ENCODE data around the gene GLUD1.
A peak's percentile ranks its signal among the peaks of the same experiment; 100 is the strongest.
"Not testable (repeated sequence)": the region's sequence is repeated elsewhere in the genome, so short reads cannot be mapped to it uniquely, and the experiment has no call there.

The GLUD1 gene

GRCh38 chr10:87094373-87095235 is at the start of gene GLUD1, which contains the start of gene SHLD2:
TSS of gene GLUD1 (minus strand) at chr10:87094843. CDS start at chr10:87094769, 74 bp downstream.
TSS of gene SHLD2 (plus strand) at chr10:87095206. CDS start at chr10:87151355, 56,149 bp downstream.
- peak within 1 kb of the TSS; percentile 91 for H3K4me3 Mint-ChIP-seq
- DNase-seq (ENCODE audit: low spot score in 2 of 2) (peak; percentile 73 to 83), ATAC-seq (replicated peaks; ENCODE audit: extremely low read depth, poor library complexity, severe bottlenecking) (peak; percentile 57)
- H3K27me3 Mint-ChIP-seq, result no peaks in the 10 kb centered on the region
- no peaks in the 10 kb centered on the region for H3K9me3 Mint-ChIP-seq
- H3K27ac Mint-ChIP-seq (ENCODE audit: low read depth), result peak within 1 kb of the TSS; percentile 90
- peaks cover 46% of the 10 kb centered on the region for H3K4me1 Mint-ChIP-seq
- peaks cover 35% of the 10 kb centered on the region for H3K36me3 Mint-ChIP-seq (ENCODE audit: insufficient read depth)

- H3K36me3 Mint-ChIP-seq (ENCODE audit: insufficient read depth); H3K9me3 Mint-ChIP-seq; H3K4me3 Mint-ChIP-seq; H3K27ac Mint-ChIP-seq (ENCODE audit: low read depth); H3K4me1 Mint-ChIP-seq; ATAC-seq (replicated peaks; ENCODE audit: extremely low read depth, poor library complexity, severe bottlenecking); H3K27me3 Mint-ChIP-seq; DNase-seq (ENCODE audit: low spot score in 2 of 2): not testable (repeated sequence)
These were observed 48.4 kb upstream of the GLUD1 start for GRCh38 chr10:87143109-87143418.

GRCh38 chr10:87142230-87143108 is 47.8 kb upstream of the GLUD1 start:
- not testable (repeated sequence) for H3K4me3 Mint-ChIP-seq; DNase-seq (ENCODE audit: low spot score in 2 of 2); H3K27me3 Mint-ChIP-seq; H3K27ac Mint-ChIP-seq (ENCODE audit: low read depth); H3K9me3 Mint-ChIP-seq; H3K36me3 Mint-ChIP-seq (ENCODE audit: insufficient read depth); H3K4me1 Mint-ChIP-seq; ATAC-seq (replicated peaks; ENCODE audit: extremely low read depth, poor library complexity, severe bottlenecking)

- not testable (repeated sequence) for H3K27me3 Mint-ChIP-seq; H3K4me3 Mint-ChIP-seq; H3K27ac Mint-ChIP-seq (ENCODE audit: low read depth); ATAC-seq (replicated peaks; ENCODE audit: extremely low read depth, poor library complexity, severe bottlenecking); DNase-seq (ENCODE audit: low spot score in 2 of 2); H3K36me3 Mint-ChIP-seq (ENCODE audit: insufficient read depth)
- Mint-ChIP-seq H3K4me1 (peaks cover 14% of the 10 kb centered on the region), H3K9me3 (peaks cover 11% of the 10 kb centered on the region)
These were observed 42.8 kb upstream of the GLUD1 start for GRCh38 chr10:87137478-87137877.

GRCh38 chr10:87134440-87134839 is 39.8 kb upstream of the GLUD1 start:
- H3K9me3 Mint-ChIP-seq, result peaks cover 11% of the 10 kb centered on the region

GRCh38 chr10:87133936-87134335 is 39.3 kb upstream of the GLUD1 start:
- not testable (repeated sequence) for ATAC-seq (replicated peaks; ENCODE audit: extremely low read depth, poor library complexity, severe bottlenecking); H3K27ac Mint-ChIP-seq (ENCODE audit: low read depth); DNase-seq (ENCODE audit: low spot score in 2 of 2); H3K27me3 Mint-ChIP-seq; H3K4me3 Mint-ChIP-seq
- H3K36me3 Mint-ChIP-seq (ENCODE audit: insufficient read depth), result peaks cover 10% of the 10 kb centered on the region
- peaks cover 20% of the 10 kb centered on the region for H3K4me1 Mint-ChIP-seq
- H3K9me3 Mint-ChIP-seq, result peaks cover 11% of the 10 kb centered on the region

More at GRCh38 chr10:87134440-87134839, 39.8 kb upstream of the GLUD1 start:
- ATAC-seq (replicated peaks; ENCODE audit: extremely low read depth, poor library complexity, severe bottlenecking); H3K4me3 Mint-ChIP-seq; H3K27me3 Mint-ChIP-seq; H3K27ac Mint-ChIP-seq (ENCODE audit: low read depth); DNase-seq (ENCODE audit: low spot score in 2 of 2): not testable (repeated sequence)
- Mint-ChIP-seq H3K4me1 (peaks cover 20% of the 10 kb centered on the region), H3K36me3 (ENCODE audit: insufficient read depth) (peaks cover 10% of the 10 kb centered on the region)

GRCh38 chr10:87132176-87132575 is 37.5 kb upstream of the GLUD1 start:
- not testable (repeated sequence) for ATAC-seq (replicated peaks; ENCODE audit: extremely low read depth, poor library complexity, severe bottlenecking); DNase-seq (ENCODE audit: low spot score in 2 of 2); H3K27me3 Mint-ChIP-seq; H3K27ac Mint-ChIP-seq (ENCODE audit: low read depth); H3K9me3 Mint-ChIP-seq; H3K4me3 Mint-ChIP-seq
- peaks cover 13% of the 10 kb centered on the region for H3K36me3 Mint-ChIP-seq (ENCODE audit: insufficient read depth)
- H3K4me1 Mint-ChIP-seq, result peaks cover 21% of the 10 kb centered on the region

GRCh38 chr10:87127607-87128156 is 33.0 kb upstream of the GLUD1 start:
- Mint-ChIP-seq H3K4me1 (peaks cover 12% of the 10 kb centered on the region), H3K36me3 (ENCODE audit: insufficient read depth) (peaks cover 10% of the 10 kb centered on the region)
- not testable (repeated sequence) for H3K4me3 Mint-ChIP-seq; H3K27ac Mint-ChIP-seq (ENCODE audit: low read depth); H3K9me3 Mint-ChIP-seq; H3K27me3 Mint-ChIP-seq; ATAC-seq (replicated peaks; ENCODE audit: extremely low read depth, poor library complexity, severe bottlenecking); DNase-seq (ENCODE audit: low spot score in 2 of 2)

GRCh38 chr10:87127048-87127447 is 32.4 kb upstream of the GLUD1 start:
- ATAC-seq (replicated peaks; ENCODE audit: extremely low read depth, poor library complexity, severe bottlenecking); H3K4me3 Mint-ChIP-seq; H3K27ac Mint-ChIP-seq (ENCODE audit: low read depth); H3K9me3 Mint-ChIP-seq; H3K27me3 Mint-ChIP-seq; DNase-seq (ENCODE audit: low spot score in 2 of 2): not testable (repeated sequence)
- Mint-ChIP-seq H3K4me1 (peaks cover 12% of the 10 kb centered on the region), H3K36me3 (ENCODE audit: insufficient read depth) (peaks cover 10% of the 10 kb centered on the region)

- H3K4me3 Mint-ChIP-seq; ATAC-seq (replicated peaks; ENCODE audit: extremely low read depth, poor library complexity, severe bottlenecking); H3K27me3 Mint-ChIP-seq; H3K27ac Mint-ChIP-seq (ENCODE audit: low read depth); H3K9me3 Mint-ChIP-seq; H3K4me1 Mint-ChIP-seq; H3K36me3 Mint-ChIP-seq (ENCODE audit: insufficient read depth); DNase-seq (ENCODE audit: low spot score in 2 of 2): not testable (repeated sequence)
These were observed 28.7 kb upstream of the GLUD1 start for GRCh38 chr10:87123351-87123750.

GRCh38 chr10:87119029-87119428 is 24.4 kb upstream of the GLUD1 start:
- ATAC-seq (replicated peaks; ENCODE audit: extremely low read depth, poor library complexity, severe bottlenecking); H3K4me3 Mint-ChIP-seq; H3K9me3 Mint-ChIP-seq; DNase-seq (ENCODE audit: low spot score in 2 of 2); H3K27ac Mint-ChIP-seq (ENCODE audit: low read depth); H3K27me3 Mint-ChIP-seq; H3K36me3 Mint-ChIP-seq (ENCODE audit: insufficient read depth): not testable (repeated sequence)
- H3K4me1 Mint-ChIP-seq, result peaks cover 12% of the 10 kb centered on the region

- not testable (repeated sequence) for H3K9me3 Mint-ChIP-seq; DNase-seq (ENCODE audit: low spot score in 2 of 2); H3K27ac Mint-ChIP-seq (ENCODE audit: low read depth); H3K36me3 Mint-ChIP-seq (ENCODE audit: insufficient read depth); H3K4me3 Mint-ChIP-seq; H3K27me3 Mint-ChIP-seq; ATAC-seq (replicated peaks; ENCODE audit: extremely low read depth, poor library complexity, severe bottlenecking)
- peaks cover 12% of the 10 kb centered on the region for H3K4me1 Mint-ChIP-seq
These were observed 23.5 kb upstream of the GLUD1 start for GRCh38 chr10:87118122-87118521.

All from central memory CD8-positive, alpha-beta T cell (primary cell).